Stimulated activated CD4-positive, alpha-beta T cell treated with anti-CD3 and anti-CD28 coated beads, Interleukin-15, amount 100 ng/mL, for 24 hours (primary cell): ENCODE results near the gene MYH11.

Source experiments
- DNase-seq: peaks from one replicate; pipeline ENCODE4 v3.0.0-alpha.2; 2020

Gene MYH11

GRCh38 chr16:15856901-15857698 lies at the start of gene MYH11:
Gene MYH11 (minus strand): TSS chr16:15857028. CDS start chr16:15838252, 18,776 bp downstream.
- DNase-seq, result no peak

- no peak for DNase-seq
Observed at GRCh38 chr16:15906439-15906838, 49.6 kb upstream of the MYH11 start.

- DNase-seq, result no peak
Observed at GRCh38 chr16:15903960-15904359, 47.1 kb upstream of the MYH11 start.

GRCh38 chr16:15900901-15901500 lies 44.2 kb upstream of the MYH11 start:
- no peak for DNase-seq

- DNase-seq, result no peak
Observed at GRCh38 chr16:15900357-15900756, 43.5 kb upstream of the MYH11 start.

GRCh38 chr16:15899538-15900100 lies 42.8 kb upstream of the MYH11 start:
- peak; percentile 63 for DNase-seq

- no peak for DNase-seq
Observed at GRCh38 chr16:15898654-15899053, 41.8 kb upstream of the MYH11 start.

GRCh38 chr16:15897834-15898254 lies 41.0 kb upstream of the MYH11 start:
- DNase-seq, result peak; percentile 67

GRCh38 chr16:15897121-15897780 lies 40.4 kb upstream of the MYH11 start:
- DNase-seq, result no peak

- DNase-seq, result no peak
Observed at GRCh38 chr16:15894571-15895374, 37.9 kb upstream of the MYH11 start.

- DNase-seq, result no peak
Observed at GRCh38 chr16:15891508-15891907, 34.7 kb upstream of the MYH11 start.

GRCh38 chr16:15888072-15888976 lies 31.5 kb upstream of the MYH11 start, which contains the start of gene CEP20:
Gene CEP20 (minus strand): TSS chr16:15888603. CDS start chr16:15888585, 18 bp downstream.
- peak; percentile 100 for DNase-seq

- no peak for DNase-seq
Observed at GRCh38 chr16:15887283-15887682, 30.5 kb upstream of the MYH11 start.

GRCh38 chr16:15886078-15886477 lies 29.2 kb upstream of the MYH11 start:
- DNase-seq, result no peak

GRCh38 chr16:15885560-15886001 lies 28.8 kb upstream of the MYH11 start:
- DNase-seq, result no peak

GRCh38 chr16:15882563-15882962 lies 25.7 kb upstream of the MYH11 start:
- no peak for DNase-seq

- no peak for DNase-seq
Observed at GRCh38 chr16:15881794-15882379, 25.1 kb upstream of the MYH11 start.

- DNase-seq, result no peak
Observed at GRCh38 chr16:15880434-15881308, 23.8 kb upstream of the MYH11 start.

- DNase-seq, result no peak
Observed at GRCh38 chr16:15879255-15879811, 22.5 kb upstream of the MYH11 start.

- DNase-seq, result no peak
Observed at GRCh38 chr16:15876503-15876902, 19.7 kb upstream of the MYH11 start.
